CD14-positive monocyte (primary cell): Measurements from ENCODE around the gene C3orf70. TPM values are rescaled to one million over a fixed set of nuclear protein-coding genes. Genes with fewer than 3 reads are reported as not detected.

ENCODE experiments used
- DNase-seq, 3 donors: peaks; one replicate each; pipeline ENCODE4 v3.0.0-alpha.2; 2011 to 2022
- H2AFZ ChIP-seq: 2 replicates; pipeline ENCODE4 v1.6.0; 2012; ENCODE audit warnings: mild to moderate bottlenecking, low read depth, low read length, inconsistent platforms; ENCODE audit not compliant: insufficient read depth, poor library complexity, severe bottlenecking
- H3K27ac ChIP-seq, 2 donors: 1 replicate in 1 of 2; 2 replicates in 1 of 2; pipeline ENCODE4 v1.5.1; 2012 to 2013; ENCODE audit warnings: low read length in 2 of 2, control low read depth in 1 of 2, inconsistent platforms in 1 of 2, low read depth in 1 of 2, mild to moderate bottlenecking in 1 of 2
- H3K27me3 ChIP-seq, 2 donors: one replicate each; pipeline versions ENCODE4 v1.6.0 to v1.6.1; 2011 to 2013; ENCODE audit warnings: low read length in 2 of 2; ENCODE audit not compliant: control insufficient read depth in 2 of 2, insufficient read depth in 2 of 2
- H3K36me3 ChIP-seq, 2 donors: replicated peaks in 1 of 2; 1 replicate in 1 of 2; 2 replicates in 1 of 2; pipeline versions ENCODE4 v1.5.1 to v1.6.1; 2012 to 2013; ENCODE audit warnings: low read length in 2 of 2, control low read depth in 1 of 2, inconsistent platforms in 1 of 2, mild to moderate bottlenecking in 1 of 2; ENCODE audit not compliant: insufficient read depth in 2 of 2, control insufficient read depth in 1 of 2
- H3K4me1 ChIP-seq, 2 donors: 1 replicate in 1 of 2; 2 replicates in 1 of 2; pipeline versions ENCODE4 v1.5.1 to v1.6.1; 2012 to 2013; ENCODE audit warnings: low read length in 2 of 2, control low read depth in 1 of 2, inconsistent platforms in 1 of 2, mild to moderate bottlenecking in 1 of 2, moderate library complexity in 1 of 2; ENCODE audit not compliant: insufficient read depth in 2 of 2, control insufficient read depth in 1 of 2
- H3K4me2 ChIP-seq: replicated peaks from 2 replicates; pipeline ENCODE3; 2012; ENCODE audit warnings: low read length, moderate library complexity, mild to moderate bottlenecking; ENCODE audit not compliant: poor library complexity, severe bottlenecking; ENCODE audit errors: extremely low read depth
- H3K4me3 ChIP-seq, 3 experiments: fragments of 200-600 bp in 1 of 3; sonication (generic) in 1 of 3; replicated peaks in 1 of 3; 1 replicate in 2 of 3; 2 replicates in 1 of 3; pipeline ENCODE4 v1.5.1; 2011 to 2013; ENCODE audit warnings: low read length in 3 of 3, mild to moderate bottlenecking in 3 of 3, control low read depth in 2 of 3, low read depth in 2 of 3, inconsistent platforms in 1 of 3, moderate library complexity in 1 of 3
- H3K79me2 ChIP-seq: 2 replicates; pipeline ENCODE4 v1.6.0; 2012; ENCODE audit warnings: mild to moderate bottlenecking, control low read depth, inconsistent platforms, low read length, moderate library complexity; ENCODE audit not compliant: insufficient read depth
- H3K9ac ChIP-seq: 2 replicates; pipeline ENCODE4 v1.6.0; 2017; ENCODE audit warnings: low read length, mild to moderate bottlenecking; ENCODE audit not compliant: insufficient read depth, poor library complexity, severe bottlenecking
- H3K9me3 ChIP-seq, 2 donors: replicated peaks in 1 of 2; 1 replicate in 1 of 2; 2 replicates in 1 of 2; pipeline versions ENCODE4 v1.5.1 to v1.6.1; 2012 to 2013; ENCODE audit warnings: low read length in 2 of 2, control low read depth in 1 of 2; ENCODE audit not compliant: control insufficient read depth in 1 of 2, insufficient read depth in 1 of 2
- H4K20me1 ChIP-seq: 2 replicates; pipeline ENCODE4 v1.6.0; 2012; ENCODE audit warnings: mild to moderate bottlenecking, low read length, control low read depth, moderate library complexity; ENCODE audit not compliant: insufficient read depth
- H3K27ac Mint-ChIP-seq, 7 donors: one replicate each; pipeline ENCODE4 v1.8.0; 2020; ENCODE audit warnings: mild to moderate bottlenecking in 7 of 7, mixed read lengths in 7 of 7, moderate library complexity in 6 of 7, inconsistent platforms in 2 of 7
- H3K27me3 Mint-ChIP-seq, 3 donors: one replicate each; pipeline ENCODE4 v1.8.0; 2021 to 2022; ENCODE audit warnings: low read depth in 3 of 3, mild to moderate bottlenecking in 3 of 3, mixed read lengths in 3 of 3, moderate library complexity in 3 of 3, inconsistent platforms in 1 of 3
- H3K36me3 Mint-ChIP-seq, 2 donors: one replicate each; pipeline ENCODE4 v1.8.0; 2020; ENCODE audit warnings: mixed read lengths in 2 of 2, inconsistent platforms in 1 of 2, mild to moderate bottlenecking in 1 of 2
- H3K4me1 Mint-ChIP-seq: one replicate; pipeline ENCODE4 v1.8.0; 2020; ENCODE audit warnings: mild to moderate bottlenecking, mixed read lengths
- H3K4me3 Mint-ChIP-seq, 2 donors: one replicate each; pipeline ENCODE4 v1.8.0; 2020; ENCODE audit warnings: mild to moderate bottlenecking in 2 of 2, mixed read lengths in 2 of 2, moderate library complexity in 1 of 2
- H3K9me3 Mint-ChIP-seq, 7 donors: one replicate each; pipeline ENCODE4 v1.8.0; 2020 to 2022; ENCODE audit warnings: mixed read lengths in 7 of 7, mild to moderate bottlenecking in 6 of 7, moderate library complexity in 6 of 7, inconsistent platforms in 2 of 7
- WGBS: methylation state at CpG from one replicate; pipeline ENCODE4 v1.1.5; 2013; ENCODE audit warnings: missing lambda C conversion rate; ENCODE audit not compliant: insufficient coverage; 5-methylcytosine and 5-hydroxymethylcytosine counted together
- intact Hi-C, 2 donors: fragments of 100-400 bp; cut with micrococcal nuclease; formaldehyde crosslinking; loops; one replicate each; pipeline versions ENCODE4 v1.15.0 to v1.15.1; 2023
- polyA plus RNA-seq, 3 donors: library from polyadenylated mRNA; depleted of rRNA in 1 of 3; unstranded in 2 of 3; stranded (reverse) in 1 of 3; fragments of 300-500 nt in 2 of 3; fragments of >200 nt in 1 of 3; fragmentation: Illumina TruSeq in 2 of 3; gene quantifications; 1 replicate in 2 of 3; 2 replicates in 1 of 3; pipeline ENCODE4 v1.2.3, GENCODE V29; 2012 to 2021
- TF ChIP-seq, protein P1 (sequence below): fragments of 200-600 bp; IDR thresholded peaks from one replicate; pipeline ENCODE4 v1.8.0; 2022; ENCODE audit warnings: antibody characterized with exemption, mild to moderate bottlenecking

The C3orf70 gene
- polyA plus RNA-seq, 3 donors, result 0.01 to 0.08 TPM; not detected in 1

DNA sequence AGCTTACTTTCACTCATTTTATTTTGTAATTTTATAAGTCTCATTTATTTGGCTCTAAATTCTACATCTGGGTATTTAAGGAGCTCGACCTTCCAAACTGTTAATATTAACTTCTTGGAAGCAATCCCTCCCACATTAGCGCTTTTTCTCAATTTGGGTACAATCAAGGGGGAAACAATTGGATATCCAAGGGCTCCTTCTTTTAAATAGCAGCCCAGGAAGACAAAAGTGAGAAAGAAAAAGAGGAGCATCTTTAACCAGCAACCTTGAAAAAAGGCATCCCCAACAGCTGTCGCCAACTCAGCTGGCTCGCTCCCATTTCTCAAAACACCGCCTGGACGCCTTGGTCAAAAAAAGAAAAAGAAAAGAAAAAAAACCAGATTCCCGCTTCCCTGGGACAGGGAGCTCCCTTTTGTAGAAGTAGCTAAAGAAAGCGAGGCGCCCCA is 873 bp downstream of the C3orf70 start:
- H3K36me3 ChIP-seq, result no peaks in the 10 kb centered on the region
- H3K79me2 ChIP-seq, result no peaks in the 10 kb centered on the region
- no peaks in the 10 kb centered on the region for H4K20me1 ChIP-seq
- peaks cover 73 to 90% of the 10 kb centered on the region in 2 donors for H3K27me3 ChIP-seq
- no peak for DNase-seq
- H3K27ac Mint-ChIP-seq, result no peak overlapping the region
- no peak overlapping the region for H3K9ac ChIP-seq
- WGBS, result 2% methylated on average over 7 of the region's 9 CpGs
- peaks cover 0 to 5% of the 10 kb centered on the region in 2 donors for H3K9me3 ChIP-seq
- intact Hi-C loops, result no loop called here
- H3K27me3 Mint-ChIP-seq, result peaks cover 36 to 43% (median 39%) of the 10 kb centered on the region in 3 donors
- peak overlapping the region in 2 of 3 experiments; percentile 50 to 77 for H3K4me3 ChIP-seq
- H3K9me3 Mint-ChIP-seq, result peaks cover 0 to 7% (median 3%) of the 10 kb centered on the region in 7 donors
- TF ChIP-seq, protein P1, sequence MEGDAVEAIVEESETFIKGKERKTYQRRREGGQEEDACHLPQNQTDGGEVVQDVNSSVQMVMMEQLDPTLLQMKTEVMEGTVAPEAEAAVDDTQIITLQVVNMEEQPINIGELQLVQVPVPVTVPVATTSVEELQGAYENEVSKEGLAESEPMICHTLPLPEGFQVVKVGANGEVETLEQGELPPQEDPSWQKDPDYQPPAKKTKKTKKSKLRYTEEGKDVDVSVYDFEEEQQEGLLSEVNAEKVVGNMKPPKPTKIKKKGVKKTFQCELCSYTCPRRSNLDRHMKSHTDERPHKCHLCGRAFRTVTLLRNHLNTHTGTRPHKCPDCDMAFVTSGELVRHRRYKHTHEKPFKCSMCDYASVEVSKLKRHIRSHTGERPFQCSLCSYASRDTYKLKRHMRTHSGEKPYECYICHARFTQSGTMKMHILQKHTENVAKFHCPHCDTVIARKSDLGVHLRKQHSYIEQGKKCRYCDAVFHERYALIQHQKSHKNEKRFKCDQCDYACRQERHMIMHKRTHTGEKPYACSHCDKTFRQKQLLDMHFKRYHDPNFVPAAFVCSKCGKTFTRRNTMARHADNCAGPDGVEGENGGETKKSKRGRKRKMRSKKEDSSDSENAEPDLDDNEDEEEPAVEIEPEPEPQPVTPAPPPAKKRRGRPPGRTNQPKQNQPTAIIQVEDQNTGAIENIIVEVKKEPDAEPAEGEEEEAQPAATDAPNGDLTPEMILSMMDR, result no peak
- peaks cover 3 to 4% of the 10 kb centered on the region in 2 donors for H3K36me3 Mint-ChIP-seq
- H3K4me2 ChIP-seq, result peak overlapping the region; percentile 91
- H3K4me3 Mint-ChIP-seq, result peak overlapping the region; percentile 72 to 93
- peak overlapping the region; percentile 86 for H2AFZ ChIP-seq
- H3K4me1 Mint-ChIP-seq, result peaks cover 8% of the 10 kb centered on the region
- H3K27ac ChIP-seq, result no peak overlapping the region
- H3K4me1 ChIP-seq, result peaks cover 9 to 18% of the 10 kb centered on the region in 2 donors

GRCh38 chr3:185151101-185151963 is 1.5 kb downstream of the C3orf70 start:
- no peaks in the 10 kb centered on the region for H3K79me2 ChIP-seq
- 56% methylated on average over 2 of the region's 8 CpGs for WGBS
- H3K9me3 ChIP-seq, result peaks cover 0 to 5% of the 10 kb centered on the region in 2 donors
- Mint-ChIP-seq H3K36me3 (peaks cover 3 to 4% of the 10 kb centered on the region in 2 donors), H3K4me1 (peaks cover 8% of the 10 kb centered on the region), H3K27me3 (peaks cover 36 to 39% (median 38%) of the 10 kb centered on the region in 3 donors), H3K27ac (no peak overlapping the region), H3K4me3 (peak overlapping the region in 1 of 2 donors; percentile 93), H3K9me3 (peaks cover 0 to 9% (median 3%) of the 10 kb centered on the region in 7 donors)
- H3K27ac ChIP-seq, result no peak overlapping the region
- intact Hi-C loops, result no loop called here
- H3K4me3 ChIP-seq, result no peak overlapping the region
- H3K4me2 ChIP-seq, result no peak overlapping the region
- peaks cover 78 to 91% of the 10 kb centered on the region in 2 donors for H3K27me3 ChIP-seq
- TF ChIP-seq, protein P1, result no peak
- DNase-seq, result no peak
- no peaks in the 10 kb centered on the region for H4K20me1 ChIP-seq
- no peak overlapping the region for H3K9ac ChIP-seq
- no peak overlapping the region for H2AFZ ChIP-seq
- peaks cover 9 to 18% of the 10 kb centered on the region in 2 donors for H3K4me1 ChIP-seq
- H3K36me3 ChIP-seq, result no peaks in the 10 kb centered on the region
